Gastroesophageal sphincter (tissue), 4 donors: ENCODE data around the gene SLC1A6. TPM values are rescaled to one million over a fixed set of nuclear protein-coding genes. Genes with fewer than 3 reads are reported as not detected.
"Not testable (repeated sequence)": the region's sequence is repeated elsewhere in the genome, so short reads cannot be mapped to it uniquely, and the experiment has no call there.

Source experiments
- ATAC-seq: fragments of 150-250 bp; one replicate; pipeline ENCODE4 v1.9.1; 2016; ENCODE audit warnings: mild to moderate bottlenecking, moderate library complexity
- H3K27ac ChIP-seq, 4 donors: fragments of 200-600 bp; sonication (generic) in 3 of 4; 1 replicate in 3 of 4; 2 replicates in 1 of 4; pipeline ENCODE4 v1.5.1; 2016 to 2019
- H3K27me3 ChIP-seq: fragments of 200-600 bp; sonication (generic); one replicate; pipeline ENCODE4 v1.5.1; 2019
- H3K36me3 ChIP-seq, 2 donors: fragments of 200-600 bp; sonication (generic); one replicate each; pipeline ENCODE4 v1.5.1; 2019; ENCODE audit warnings: control low read depth in 1 of 2
- H3K4me1 ChIP-seq, 3 donors: fragments of 200-600 bp; sonication (generic); 1 replicate in 2 of 3; 2 replicates in 1 of 3; pipeline ENCODE4 v1.5.1; 2016 to 2019; ENCODE audit warnings: control low read depth in 2 of 3
- H3K4me3 ChIP-seq, 2 donors: fragments of 200-600 bp; sonication (generic); one replicate each; pipeline ENCODE4 v1.5.1; 2019; ENCODE audit warnings: mild to moderate bottlenecking in 1 of 2, moderate library complexity in 1 of 2
- H3K9me3 ChIP-seq, 3 donors: fragments of 200-600 bp; sonication (generic); one replicate each; pipeline ENCODE4 v1.5.1; 2017 to 2019; ENCODE audit warnings: control low read depth in 2 of 3
- CTCF ChIP-seq, 4 experiments: fragments of 200-600 bp in 2 of 4; fragments of 450-650 bp in 2 of 4; sonication (generic) in 1 of 4; IDR thresholded peaks; one replicate each; pipeline ENCODE4 v1.5.1; 2017 to 2019; ENCODE audit warnings: antibody characterized with exemption in 4 of 4, mild to moderate bottlenecking in 2 of 4, moderate library complexity in 2 of 4
- EP300 ChIP-seq: sonication (generic); formaldehyde crosslinking; IDR thresholded peaks from one replicate; pipeline ENCODE4 v1.6.1; 2017; ENCODE audit warnings: antibody characterized with exemption, mild to moderate bottlenecking
- POLR2A ChIP-seq, 2 donors: fragments of 450-650 bp; IDR thresholded peaks; one replicate each; pipeline ENCODE4 v1.6.1; 2017; ENCODE audit warnings: antibody characterized with exemption in 2 of 2, mild to moderate bottlenecking in 2 of 2, moderate library complexity in 1 of 2
- POLR2AphosphoS5 ChIP-seq: sonication (generic); formaldehyde crosslinking; IDR thresholded peaks from one replicate; pipeline ENCODE4 v1.6.1; 2017; ENCODE audit warnings: antibody characterized with exemption
- WGBS, 2 donors: methylation state at CpG; one replicate each; pipeline ENCODE4 v1.1.5; 2018; ENCODE audit warnings: low coverage in 1 of 2; 5-methylcytosine and 5-hydroxymethylcytosine counted together
- total RNA-seq, 4 donors: library from RNA; depleted of rRNA; stranded (reverse); fragments of >200 nt; gene quantifications; one replicate each; pipeline ENCODE4 v1.1.0, GENCODE V29; 2016

The SLC1A6 gene
- total RNA-seq, 4 donors from 2014 or later, result 0.23 TPM; not detected in 3

DNA sequence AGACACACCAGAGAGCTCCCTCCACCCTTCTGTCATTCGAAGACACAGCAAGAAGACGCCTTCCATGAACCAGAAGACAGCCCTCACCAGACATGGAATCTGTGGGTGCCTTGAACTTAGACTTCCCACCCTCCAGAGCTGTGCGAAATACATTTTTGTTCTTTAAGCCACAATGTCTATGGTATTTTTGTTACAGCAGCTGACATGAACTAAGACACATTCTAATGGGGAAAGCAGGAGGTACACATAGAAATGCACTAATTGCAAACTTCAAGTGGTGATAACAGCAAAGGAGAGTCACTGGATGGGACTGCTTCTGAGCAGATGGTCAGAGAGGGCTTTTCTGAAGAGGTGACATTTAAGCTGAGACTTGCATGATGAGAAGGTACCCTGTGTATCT lies 22.2 kb downstream of the SLC1A6 start:
- no peaks in the 10 kb centered on the region for H3K36me3 ChIP-seq
- H3K27ac ChIP-seq, result no peak overlapping the region
- peaks cover 37% of the 10 kb centered on the region for H3K27me3 ChIP-seq
- peaks cover 0 to 54% (median 2%) of the 10 kb centered on the region in 3 donors for H3K9me3 ChIP-seq
- ATAC-seq, result no peak
- TF ChIP-seq POLR2A (IDR thresholded peaks at IDR 0.05), result no peak
- TF ChIP-seq POLR2AphosphoS5, result no peak
- TF ChIP-seq EP300, result no peak
- TF ChIP-seq CTCF (IDR thresholded peaks at IDR 0.05), result no peak
- no peaks in the 10 kb centered on the region for H3K4me1 ChIP-seq
- 100% methylated on average over 1 to 2 of the region's 3 CpGs for WGBS, 2 donors
- no peak overlapping the region for H3K4me3 ChIP-seq

GRCh38 chr19:14954071-14954655 lies 25.5 kb downstream of the SLC1A6 start:
- H3K27me3 ChIP-seq, result peaks cover 49% of the 10 kb centered on the region
- no peak for TF ChIP-seq CTCF (IDR thresholded peaks at IDR 0.05)
- no peak for TF ChIP-seq EP300
- no peak for TF ChIP-seq POLR2AphosphoS5
- TF ChIP-seq POLR2A (IDR thresholded peaks at IDR 0.05), result no peak

GRCh38 chr19:14952767-14953166 lies 26.9 kb downstream of the SLC1A6 start:
- TF ChIP-seq EP300 (no peak), CTCF (IDR thresholded peaks at IDR 0.05) (no peak)
- Histone ChIP-seq H3K9me3 (peaks cover 0 to 19% (median 0%) of the 10 kb centered on the region in 3 donors), H3K36me3 (no peaks in the 10 kb centered on the region), H3K27me3 (peaks cover 50% of the 10 kb centered on the region), H3K4me3 (no peak overlapping the region), H3K4me1 (no peaks in the 10 kb centered on the region), H3K27ac (no peak overlapping the region)
- ATAC-seq, result no peak
- 67 to 83% methylated on average over 5 to 9 of the region's 11 CpGs for WGBS, 2 donors

More at GRCh38 chr19:14954071-14954655, 25.5 kb downstream of the SLC1A6 start:
- Histone ChIP-seq H3K4me1 (no peaks in the 10 kb centered on the region), H3K27ac (no peak overlapping the region), H3K9me3 (peaks cover 0 to 33% (median 2%) of the 10 kb centered on the region in 3 donors), H3K4me3 (no peak overlapping the region), H3K36me3 (no peaks in the 10 kb centered on the region)
- 0 to 22% methylated on average over 1 to 12 of the region's 24 CpGs for WGBS, 2 donors
- ATAC-seq, result no peak

GRCh38 chr19:14950421-14950820 lies 29.2 kb downstream of the SLC1A6 start:
- TF ChIP-seq POLR2AphosphoS5 (no peak), EP300 (no peak), POLR2A (IDR thresholded peaks at IDR 0.05) (no peak), CTCF (IDR thresholded peaks at IDR 0.05) (no peak)

DNA sequence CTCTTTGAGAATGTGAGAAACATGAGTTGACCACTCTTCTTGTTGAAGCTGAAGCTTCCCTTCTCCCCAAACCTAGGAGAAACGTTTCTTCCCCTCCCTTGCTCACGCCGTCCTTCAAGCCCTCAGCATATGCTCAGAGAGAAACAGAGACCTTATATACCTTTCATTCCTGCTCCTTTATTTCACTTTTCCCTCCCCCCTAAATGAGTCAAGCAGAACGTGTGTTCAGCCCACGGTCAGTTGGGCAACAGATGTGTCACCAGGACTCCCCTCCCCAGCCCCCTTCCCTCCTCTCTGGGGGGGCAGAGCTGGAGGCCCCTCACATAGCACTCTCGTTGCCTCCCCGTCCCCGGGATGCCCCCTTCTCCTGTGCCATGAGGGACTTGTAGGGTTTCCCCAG lies 29.8 kb downstream of the SLC1A6 start:
- Histone ChIP-seq H3K9me3 (no peaks in the 10 kb centered on the region), H3K27ac (no peak overlapping the region), H3K4me1 (no peaks in the 10 kb centered on the region), H3K27me3 (peaks cover 45% of the 10 kb centered on the region), H3K4me3 (no peak overlapping the region), H3K36me3 (no peaks in the 10 kb centered on the region)
- 51 to 74% methylated on average over 3 to 5 of the region's 8 CpGs for WGBS, 2 donors
- no peak for ATAC-seq
- TF ChIP-seq POLR2A (IDR thresholded peaks at IDR 0.05), result no peak

More at GRCh38 chr19:14950421-14950820, 29.2 kb downstream of the SLC1A6 start:
- no peak for ATAC-seq
- Histone ChIP-seq H3K4me3 (no peak overlapping the region), H3K27me3 (peaks cover 49% of the 10 kb centered on the region), H3K36me3 (no peaks in the 10 kb centered on the region), H3K4me1 (no peaks in the 10 kb centered on the region), H3K9me3 (no peaks in the 10 kb centered on the region), H3K27ac (no peak overlapping the region)
- 82 to 88% methylated on average over 1 of the region's 1 CpG for WGBS, 2 donors

DNA sequence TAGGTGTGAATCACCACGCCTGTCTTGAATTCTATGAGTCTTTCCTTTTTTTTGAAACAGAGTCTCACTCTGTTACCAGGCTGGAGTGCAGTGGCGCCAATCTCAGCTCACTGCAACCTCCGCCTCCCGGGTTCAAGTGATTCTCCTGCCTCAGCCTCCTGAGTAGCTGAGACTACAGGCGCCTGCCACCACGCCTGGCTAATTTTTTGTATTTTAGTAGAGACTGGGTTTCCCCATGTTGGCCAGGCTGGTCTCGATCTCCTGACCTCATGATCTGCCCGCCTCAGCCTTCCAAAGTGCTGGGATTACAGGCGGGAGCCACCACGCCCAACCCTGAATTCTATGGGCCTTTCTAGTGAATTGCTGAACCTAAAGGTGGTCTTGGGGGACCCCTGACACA lies 30.3 kb downstream of the SLC1A6 start:
- peaks cover 40% of the 10 kb centered on the region for H3K27me3 ChIP-seq
- not testable (repeated sequence) for ATAC-seq, H3K27ac ChIP-seq, H3K4me1 ChIP-seq, H3K4me3 ChIP-seq, H3K9me3 ChIP-seq, H3K36me3 ChIP-seq
- 60 to 77% methylated on average over 2 to 10 of the region's 10 CpGs for WGBS, 2 donors
